ENCODE results near the gene LAMA2.

The LAMA2 gene

GRCh38 chr6:128903715-128904114 lies 20.8 kb downstream of the LAMA2 start:
- no peaks in the 10 kb centered on the region for H3K4me1 ChIP-seq (ENCODE audit: control insufficient read depth in 1 of 2, insufficient read depth in 2 of 2, low read length in 2 of 2)
- H3K36me3 ChIP-seq (ENCODE audit: control insufficient read depth in 1 of 2, insufficient read depth in 2 of 2, low read length in 2 of 2) = no peaks in the 10 kb centered on the region
- no peak overlapping the region for H3K9ac ChIP-seq (ENCODE audit: low read depth in 1 of 2, low read length in 2 of 2)
- H3K27ac ChIP-seq (ENCODE audit: low read depth, low read length) = no peak overlapping the region
- H3K9me3 ChIP-seq (ENCODE audit: control insufficient read depth in 1 of 2, low read length in 2 of 2) = no peaks in the 10 kb centered on the region
- no peak overlapping the region for H3K4me3 ChIP-seq (ENCODE audit: low read depth in 1 of 2, low read length in 2 of 2)
- H3K27me3 ChIP-seq (ENCODE audit: control insufficient read depth in 1 of 2, insufficient read depth in 2 of 2, low read length in 2 of 2) = no peaks in the 10 kb centered on the region

GRCh38 chr6:128914051-128914450 lies 31.1 kb downstream of the LAMA2 start:
- no peak overlapping the region for H3K27ac ChIP-seq (ENCODE audit: low read depth, low read length)
- no peaks in the 10 kb centered on the region for H3K9me3 ChIP-seq (ENCODE audit: control insufficient read depth in 1 of 2, low read length in 2 of 2)
- no peak overlapping the region for H3K4me3 ChIP-seq (ENCODE audit: low read depth in 1 of 2, low read length in 2 of 2)
- H3K27me3 ChIP-seq (ENCODE audit: control insufficient read depth in 1 of 2, insufficient read depth in 2 of 2, low read length in 2 of 2) = no peaks in the 10 kb centered on the region
- no peaks in the 10 kb centered on the region for H3K4me1 ChIP-seq (ENCODE audit: control insufficient read depth in 1 of 2, insufficient read depth in 2 of 2, low read length in 2 of 2)
- H3K36me3 ChIP-seq (ENCODE audit: control insufficient read depth in 1 of 2, insufficient read depth in 2 of 2, low read length in 2 of 2) = no peaks in the 10 kb centered on the region
- H3K9ac ChIP-seq (ENCODE audit: low read depth in 1 of 2, low read length in 2 of 2) = no peak overlapping the region

DNA sequence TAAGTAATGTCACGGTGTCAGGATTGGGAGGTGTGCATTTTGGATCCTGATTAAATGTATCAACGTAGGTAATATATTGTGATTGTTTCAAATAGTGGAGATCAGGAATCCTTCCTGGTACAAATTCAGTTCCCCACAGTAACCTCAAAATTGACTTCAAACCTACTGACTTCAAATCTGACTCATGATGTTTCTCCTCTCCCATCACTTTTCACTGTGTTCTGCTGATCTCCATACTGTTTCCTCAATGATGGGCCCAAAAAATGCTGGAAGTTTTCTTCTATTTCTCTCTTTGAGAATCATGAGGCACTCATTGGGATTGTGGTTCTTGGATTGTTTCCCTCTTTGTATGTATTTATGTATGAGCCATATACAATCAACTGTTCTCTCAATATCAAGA lies 35.9 kb downstream of the LAMA2 start:
- Histone ChIP-seq H3K36me3 (ENCODE audit: control insufficient read depth in 1 of 2, insufficient read depth in 2 of 2, low read length in 2 of 2) (no peaks in the 10 kb centered on the region), H3K4me3 (ENCODE audit: low read depth in 1 of 2, low read length in 2 of 2) (no peak overlapping the region), H3K9me3 (ENCODE audit: control insufficient read depth in 1 of 2, low read length in 2 of 2) (no peaks in the 10 kb centered on the region), H3K9ac (ENCODE audit: low read depth in 1 of 2, low read length in 2 of 2) (no peak overlapping the region), H3K27me3 (ENCODE audit: control insufficient read depth in 1 of 2, insufficient read depth in 2 of 2, low read length in 2 of 2) (no peaks in the 10 kb centered on the region), H3K27ac (ENCODE audit: low read depth, low read length) (no peak overlapping the region), H3K4me1 (ENCODE audit: control insufficient read depth in 1 of 2, insufficient read depth in 2 of 2, low read length in 2 of 2) (no peaks in the 10 kb centered on the region)

DNA sequence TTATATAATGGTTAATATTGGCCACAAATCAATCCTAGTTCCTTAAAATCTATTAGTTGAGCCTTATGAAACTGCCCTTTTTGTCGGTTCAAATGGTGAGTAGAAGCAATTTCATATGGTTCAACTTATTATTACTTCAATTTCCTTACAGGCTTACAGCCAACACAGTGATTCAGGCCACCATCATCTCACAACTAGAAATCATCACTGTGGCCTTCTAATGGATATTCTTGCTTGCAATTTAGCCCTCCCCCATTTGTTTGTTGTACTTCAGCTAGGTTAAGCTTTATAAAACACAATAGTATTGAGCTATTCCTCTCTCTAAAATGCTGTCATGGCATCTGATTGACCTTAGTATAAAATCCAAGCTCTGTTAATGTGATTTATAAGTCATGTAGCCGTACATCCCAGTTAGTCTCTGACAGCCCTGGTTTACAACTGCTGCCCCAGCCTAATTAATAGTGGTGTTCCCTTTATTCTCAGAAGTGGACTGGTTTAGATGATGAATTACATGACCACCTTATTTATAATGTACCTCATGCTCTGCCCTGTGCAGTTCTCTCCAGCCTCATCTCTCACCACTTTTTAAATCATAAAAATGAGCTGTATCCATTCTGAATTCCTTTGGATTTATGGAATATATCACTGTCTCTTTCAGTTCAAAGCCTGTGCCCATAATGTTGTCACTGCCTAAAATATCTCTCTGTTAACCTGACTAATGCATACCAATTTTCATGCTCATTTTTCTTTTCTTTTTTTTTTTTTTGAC lies 36.7 kb downstream of the LAMA2 start:
- Histone ChIP-seq H3K27ac (ENCODE audit: low read depth, low read length) (no peak overlapping the region), H3K9ac (ENCODE audit: low read depth in 1 of 2, low read length in 2 of 2) (no peak overlapping the region)

GRCh38 chr6:128925765-128926164 lies 42.8 kb downstream of the LAMA2 start:
- no peak overlapping the region for H3K4me3 ChIP-seq (ENCODE audit: low read depth in 1 of 2, low read length in 2 of 2)
- no peaks in the 10 kb centered on the region for H3K4me1 ChIP-seq (ENCODE audit: control insufficient read depth in 1 of 2, insufficient read depth in 2 of 2, low read length in 2 of 2)
- no peak overlapping the region for H3K27ac ChIP-seq (ENCODE audit: low read depth, low read length)
- no peaks in the 10 kb centered on the region for H3K9me3 ChIP-seq (ENCODE audit: control insufficient read depth in 1 of 2, low read length in 2 of 2)
- no peaks in the 10 kb centered on the region for H3K27me3 ChIP-seq (ENCODE audit: control insufficient read depth in 1 of 2, insufficient read depth in 2 of 2, low read length in 2 of 2)
- no peaks in the 10 kb centered on the region for H3K36me3 ChIP-seq (ENCODE audit: control insufficient read depth in 1 of 2, insufficient read depth in 2 of 2, low read length in 2 of 2)
- H3K9ac ChIP-seq (ENCODE audit: low read depth in 1 of 2, low read length in 2 of 2) = no peak overlapping the region

More for the DNA sequence above, 36.7 kb downstream of the LAMA2 start:
- Histone ChIP-seq H3K9me3 (ENCODE audit: control insufficient read depth in 1 of 2, low read length in 2 of 2) (no peaks in the 10 kb centered on the region), H3K4me3 (ENCODE audit: low read depth in 1 of 2, low read length in 2 of 2) (no peak overlapping the region), H3K4me1 (ENCODE audit: control insufficient read depth in 1 of 2, insufficient read depth in 2 of 2, low read length in 2 of 2) (no peaks in the 10 kb centered on the region), H3K36me3 (ENCODE audit: control insufficient read depth in 1 of 2, insufficient read depth in 2 of 2, low read length in 2 of 2) (no peaks in the 10 kb centered on the region), H3K27me3 (ENCODE audit: control insufficient read depth in 1 of 2, insufficient read depth in 2 of 2, low read length in 2 of 2) (no peaks in the 10 kb centered on the region)

DNA sequence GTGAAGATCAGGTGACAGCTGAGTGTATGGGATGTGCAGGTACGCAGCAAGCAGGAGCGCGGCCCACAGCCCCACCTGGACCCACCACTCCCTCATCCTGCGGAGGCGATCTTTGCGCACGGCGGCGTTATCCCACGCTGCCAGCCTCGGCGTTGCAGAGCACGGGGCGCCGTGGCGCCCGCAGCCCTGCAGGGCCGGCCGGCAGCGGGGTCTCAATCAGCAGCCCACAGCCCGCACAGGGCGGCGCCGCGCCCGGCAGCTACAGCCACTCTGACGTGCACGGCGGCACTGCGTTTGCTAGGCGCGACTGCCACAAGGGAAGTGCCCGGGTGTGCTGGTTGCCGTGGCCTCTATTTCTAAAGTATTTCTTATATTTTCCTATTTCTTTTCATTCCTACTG lies 46.9 kb downstream of the LAMA2 start:
- Histone ChIP-seq H3K4me1 (ENCODE audit: control insufficient read depth in 1 of 2, insufficient read depth in 2 of 2, low read length in 2 of 2) (no peaks in the 10 kb centered on the region), H3K4me3 (ENCODE audit: low read depth in 1 of 2, low read length in 2 of 2) (no peak overlapping the region), H3K36me3 (ENCODE audit: control insufficient read depth in 1 of 2, insufficient read depth in 2 of 2, low read length in 2 of 2) (no peaks in the 10 kb centered on the region), H3K9ac (ENCODE audit: low read depth in 1 of 2, low read length in 2 of 2) (no peak overlapping the region), H3K27me3 (ENCODE audit: control insufficient read depth in 1 of 2, insufficient read depth in 2 of 2, low read length in 2 of 2) (no peaks in the 10 kb centered on the region), H3K27ac (ENCODE audit: low read depth, low read length) (no peak overlapping the region), H3K9me3 (ENCODE audit: control insufficient read depth in 1 of 2, low read length in 2 of 2) (no peaks in the 10 kb centered on the region)

DNA sequence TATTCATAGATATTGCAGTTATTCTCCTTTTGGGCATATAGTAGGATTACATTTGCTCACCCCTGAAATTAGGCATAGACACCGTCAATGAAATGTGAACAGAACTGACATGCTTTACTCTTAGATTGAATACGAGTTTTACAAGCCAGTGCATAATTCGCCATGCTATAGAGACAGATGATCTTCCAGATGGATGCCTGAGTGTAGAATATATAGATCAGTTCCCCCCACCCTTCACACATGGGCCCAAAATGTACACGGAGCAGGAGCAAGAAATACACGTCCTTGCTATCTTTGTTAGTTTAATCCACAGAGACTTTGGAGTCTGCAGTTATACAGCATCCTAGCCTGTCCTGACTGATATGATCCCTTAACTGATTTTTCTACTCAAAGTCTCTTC lies 47.4 kb downstream of the LAMA2 start:
- Histone ChIP-seq H3K9ac (ENCODE audit: low read depth in 1 of 2, low read length in 2 of 2) (no peak overlapping the region), H3K27me3 (ENCODE audit: control insufficient read depth in 1 of 2, insufficient read depth in 2 of 2, low read length in 2 of 2) (no peaks in the 10 kb centered on the region), H3K36me3 (ENCODE audit: control insufficient read depth in 1 of 2, insufficient read depth in 2 of 2, low read length in 2 of 2) (no peaks in the 10 kb centered on the region), H3K27ac (ENCODE audit: low read depth, low read length) (no peak overlapping the region), H3K9me3 (ENCODE audit: control insufficient read depth in 1 of 2, low read length in 2 of 2) (no peaks in the 10 kb centered on the region), H3K4me3 (ENCODE audit: low read depth in 1 of 2, low read length in 2 of 2) (no peak overlapping the region), H3K4me1 (ENCODE audit: control insufficient read depth in 1 of 2, insufficient read depth in 2 of 2, low read length in 2 of 2) (no peaks in the 10 kb centered on the region)

DNA sequence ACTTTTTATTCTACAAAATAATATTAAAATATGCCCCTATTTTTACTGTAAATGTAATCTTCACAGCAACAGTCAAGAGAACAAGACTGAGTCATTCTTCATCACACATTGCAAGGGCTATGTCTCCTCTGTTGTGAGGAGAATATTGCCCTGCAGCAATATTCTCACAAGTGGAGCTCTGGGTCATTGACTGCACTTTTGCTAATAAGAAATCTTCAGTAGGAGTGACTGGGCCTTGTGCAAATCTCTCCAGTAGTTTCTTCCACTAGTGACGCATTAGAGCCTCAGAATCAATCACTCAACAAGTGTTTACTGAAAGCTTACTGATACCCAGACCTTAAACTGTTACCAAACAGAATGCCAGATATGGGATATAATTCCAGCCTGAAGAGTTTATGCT lies 49.1 kb downstream of the LAMA2 start:
- no peaks in the 10 kb centered on the region for H3K36me3 ChIP-seq (ENCODE audit: control insufficient read depth in 1 of 2, insufficient read depth in 2 of 2, low read length in 2 of 2)
- H3K4me3 ChIP-seq (ENCODE audit: low read depth in 1 of 2, low read length in 2 of 2) = no peak overlapping the region

DNA sequence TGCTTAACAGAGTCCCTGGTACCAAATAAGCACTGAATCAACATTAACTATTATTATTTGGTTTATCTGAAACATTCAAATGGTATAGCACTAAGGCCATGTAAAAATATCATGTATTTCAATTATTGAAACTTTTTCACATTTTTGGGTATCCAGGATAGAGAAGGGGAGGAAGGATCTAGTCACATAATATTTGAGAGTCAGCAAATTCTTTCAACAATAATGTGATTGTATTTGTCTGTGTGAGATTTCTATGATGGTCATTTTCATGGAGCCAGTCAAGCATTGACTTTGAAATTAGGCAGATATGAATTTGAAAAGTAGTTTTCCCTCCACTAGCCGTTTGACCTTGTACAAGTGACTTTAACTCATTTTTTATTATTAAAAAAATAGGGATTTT lies 67.9 kb downstream of the LAMA2 start:
- H3K27ac ChIP-seq (ENCODE audit: low read depth, low read length) = no peak overlapping the region
- no peak overlapping the region for H3K9ac ChIP-seq (ENCODE audit: low read depth in 1 of 2, low read length in 2 of 2)
- no peaks in the 10 kb centered on the region for H3K9me3 ChIP-seq (ENCODE audit: control insufficient read depth in 1 of 2, low read length in 2 of 2)
- no peaks in the 10 kb centered on the region for H3K4me1 ChIP-seq (ENCODE audit: control insufficient read depth in 1 of 2, insufficient read depth in 2 of 2, low read length in 2 of 2)
- no peak overlapping the region for H3K4me3 ChIP-seq (ENCODE audit: low read depth in 1 of 2, low read length in 2 of 2)
- no peaks in the 10 kb centered on the region for H3K36me3 ChIP-seq (ENCODE audit: control insufficient read depth in 1 of 2, insufficient read depth in 2 of 2, low read length in 2 of 2)
- H3K27me3 ChIP-seq (ENCODE audit: control insufficient read depth in 1 of 2, insufficient read depth in 2 of 2, low read length in 2 of 2) = no peaks in the 10 kb centered on the region

More for the DNA sequence above, 49.1 kb downstream of the LAMA2 start:
- Histone ChIP-seq H3K27ac (ENCODE audit: low read depth, low read length) (no peak overlapping the region), H3K9ac (ENCODE audit: low read depth in 1 of 2, low read length in 2 of 2) (no peak overlapping the region), H3K4me1 (ENCODE audit: control insufficient read depth in 1 of 2, insufficient read depth in 2 of 2, low read length in 2 of 2) (no peaks in the 10 kb centered on the region), H3K27me3 (ENCODE audit: control insufficient read depth in 1 of 2, insufficient read depth in 2 of 2, low read length in 2 of 2) (no peaks in the 10 kb centered on the region), H3K9me3 (ENCODE audit: control insufficient read depth in 1 of 2, low read length in 2 of 2) (no peaks in the 10 kb centered on the region)

DNA sequence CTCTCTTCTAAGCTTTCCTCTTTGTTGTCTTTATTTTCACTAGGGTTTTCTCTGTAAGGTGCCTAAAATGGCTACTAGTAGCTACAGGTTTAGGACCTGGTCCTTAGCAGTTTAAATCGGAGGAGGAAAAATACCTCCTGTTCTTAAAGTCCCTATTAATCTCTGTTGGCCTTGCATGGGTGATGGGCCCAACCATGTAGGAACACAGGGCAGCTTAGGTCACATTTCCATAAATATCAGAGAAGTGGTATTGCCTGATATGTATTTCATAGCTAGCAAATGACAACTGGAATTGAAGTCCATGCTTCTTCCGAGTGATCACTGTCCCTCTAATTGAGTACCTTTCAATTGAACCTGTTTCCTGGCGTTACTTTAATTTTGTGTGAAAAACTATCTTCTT lies 70.0 kb downstream of the LAMA2 start:
- H3K27me3 ChIP-seq (ENCODE audit: control insufficient read depth in 1 of 2, insufficient read depth in 2 of 2, low read length in 2 of 2) = no peaks in the 10 kb centered on the region
- H3K36me3 ChIP-seq (ENCODE audit: control insufficient read depth in 1 of 2, insufficient read depth in 2 of 2, low read length in 2 of 2) = no peaks in the 10 kb centered on the region
- H3K4me3 ChIP-seq (ENCODE audit: low read depth in 1 of 2, low read length in 2 of 2) = no peak overlapping the region
- no peak overlapping the region for H3K27ac ChIP-seq (ENCODE audit: low read depth, low read length)
- no peak overlapping the region for H3K9ac ChIP-seq (ENCODE audit: low read depth in 1 of 2, low read length in 2 of 2)
- no peaks in the 10 kb centered on the region for H3K9me3 ChIP-seq (ENCODE audit: control insufficient read depth in 1 of 2, low read length in 2 of 2)
- H3K4me1 ChIP-seq (ENCODE audit: control insufficient read depth in 1 of 2, insufficient read depth in 2 of 2, low read length in 2 of 2) = no peaks in the 10 kb centered on the region
